Measurements from ENCODE around the gene PDLIM1. TPM values are rescaled to one million over a fixed set of nuclear protein-coding genes. Genes with fewer than 3 reads are reported as not detected.
"Not testable (repeated sequence)": the region's sequence is repeated elsewhere in the genome, so short reads cannot be mapped to it uniquely, and the experiment has no call there.

PDLIM1 gene
- polyA plus RNA-seq, 2 donors, result 79.9 to 117 TPM

DNA sequence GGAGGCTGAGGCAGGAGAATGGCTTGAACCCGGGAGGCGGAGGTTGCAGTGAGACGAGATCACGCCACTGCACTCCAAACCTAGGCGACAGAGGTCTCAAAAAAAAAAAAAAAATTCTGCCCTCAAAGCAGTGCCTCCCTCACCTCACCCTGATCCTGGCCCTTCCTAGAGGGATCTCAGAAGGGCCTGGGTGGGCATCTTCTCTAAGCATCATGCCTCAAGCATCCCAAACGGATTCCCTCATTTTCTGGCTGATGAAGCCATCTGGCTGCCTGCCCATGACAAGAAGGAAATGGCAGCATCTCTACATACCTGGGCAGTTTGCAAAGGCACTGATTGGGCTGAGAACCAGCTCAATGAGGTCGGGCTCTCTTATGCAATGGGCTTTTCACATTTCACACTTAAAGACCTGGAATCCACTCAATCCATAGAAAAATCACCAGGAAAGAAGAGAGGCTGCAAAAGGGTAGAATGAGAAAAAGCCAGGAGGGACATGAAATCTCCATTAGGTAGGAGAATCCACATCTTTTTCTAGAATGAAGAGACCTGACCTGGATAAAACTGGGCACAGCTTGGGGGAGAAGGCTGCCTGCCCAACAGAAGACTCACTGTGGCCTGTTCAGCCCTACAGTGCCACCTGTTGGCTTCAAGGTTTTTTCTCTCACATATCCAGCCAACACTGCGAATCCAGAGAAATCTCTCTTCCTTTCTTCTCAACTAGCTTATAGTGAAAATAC, 48.1 kb downstream of the PDLIM1 start:
- peaks cover 10 to 29% of the 10 kb centered on the region in 2 donors for H3K36me3 ChIP-seq (ENCODE audit: control insufficient read depth in 2 of 2, insufficient read depth in 2 of 2, low read length in 1 of 2)
- H3K9me3 ChIP-seq (ENCODE audit: control insufficient read depth in 2 of 2, insufficient read depth in 1 of 2, low read depth in 1 of 2, low read length in 1 of 2), result no peaks in the 10 kb centered on the region
- H3K27ac ChIP-seq (ENCODE audit: low read depth in 2 of 2, low read length in 1 of 2), result no peak overlapping the region
- H3K27me3 ChIP-seq (ENCODE audit: control insufficient read depth in 1 of 2, insufficient read depth in 2 of 2, low read length in 2 of 2), result no peaks in the 10 kb centered on the region
- H3K4me1 ChIP-seq (ENCODE audit: control insufficient read depth in 2 of 2, insufficient read depth in 2 of 2, low read length in 1 of 2), result peaks cover 0 to 4% of the 10 kb centered on the region in 2 donors
- no peak overlapping the region for H3K4me3 ChIP-seq (ENCODE audit: low read depth in 1 of 2, low read length in 2 of 2)
- 78 to 81% methylated on average over 8 of the region's 8 CpGs for WGBS, 2 donors

DNA sequence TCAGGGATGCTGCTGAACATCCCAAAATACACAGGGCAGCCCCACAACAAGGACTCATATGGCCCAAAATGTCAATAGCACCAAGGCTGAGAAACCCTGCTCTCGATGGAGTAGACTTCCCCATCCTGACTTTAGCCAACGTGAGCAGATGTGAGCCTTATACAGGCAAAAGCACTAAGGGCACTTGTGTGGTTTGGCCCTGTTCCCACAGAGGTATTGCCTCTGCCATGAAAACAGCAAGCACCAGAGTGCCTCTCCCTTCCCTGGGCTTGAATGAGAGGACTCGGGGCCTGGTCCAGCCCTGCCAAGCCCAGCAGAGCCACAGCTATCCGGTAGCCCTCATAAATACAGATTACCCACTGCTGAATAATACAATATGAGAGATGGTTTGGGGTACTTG, 49.3 kb downstream of the PDLIM1 start:
- 67 to 79% methylated on average over 4 of the region's 4 CpGs for WGBS, 2 donors
- Histone ChIP-seq H3K27ac (ENCODE audit: low read depth in 2 of 2, low read length in 1 of 2) (no peak overlapping the region), H3K36me3 (ENCODE audit: control insufficient read depth in 2 of 2, insufficient read depth in 2 of 2, low read length in 1 of 2) (peaks cover 12 to 32% of the 10 kb centered on the region in 2 donors)

DNA sequence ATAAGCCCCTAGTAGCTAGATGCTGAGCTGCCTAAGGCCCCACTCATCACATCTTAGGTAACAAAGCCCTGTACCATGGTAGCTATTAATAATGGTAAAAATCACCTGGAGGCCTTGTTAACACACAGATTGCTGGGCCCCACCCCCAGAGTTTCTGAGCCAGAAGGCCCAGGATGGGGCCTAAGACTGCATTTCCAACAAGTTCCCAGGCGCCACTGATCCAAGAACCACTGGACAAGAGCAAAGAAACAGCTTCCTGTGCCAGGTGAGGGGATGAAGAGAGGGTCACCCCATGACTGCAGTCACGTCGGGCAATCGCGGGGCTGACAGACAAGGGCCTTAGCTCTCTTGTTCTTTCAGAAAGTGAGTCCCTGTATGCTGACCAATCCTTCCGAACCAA, 50.0 kb downstream of the PDLIM1 start:
- no peak overlapping the region for H3K27ac ChIP-seq (ENCODE audit: low read depth in 2 of 2, low read length in 1 of 2)
- H3K4me3 ChIP-seq (ENCODE audit: low read depth in 1 of 2, low read length in 2 of 2), result no peak overlapping the region
- peaks cover 12 to 29% of the 10 kb centered on the region in 2 donors for H3K36me3 ChIP-seq (ENCODE audit: control insufficient read depth in 2 of 2, insufficient read depth in 2 of 2, low read length in 1 of 2)
- no peaks in the 10 kb centered on the region for H3K9me3 ChIP-seq (ENCODE audit: control insufficient read depth in 2 of 2, insufficient read depth in 1 of 2, low read depth in 1 of 2, low read length in 1 of 2)
- H3K27me3 ChIP-seq (ENCODE audit: control insufficient read depth in 1 of 2, insufficient read depth in 2 of 2, low read length in 2 of 2), result no peaks in the 10 kb centered on the region
- no peaks in the 10 kb centered on the region for H3K4me1 ChIP-seq (ENCODE audit: control insufficient read depth in 2 of 2, insufficient read depth in 2 of 2, low read length in 1 of 2)
- whole genome bisulfite sequencing, 2 donors, result 92 to 96% methylated on average over 6 of the region's 6 CpGs

More for the DNA sequence above, 49.3 kb downstream of the PDLIM1 start:
- Histone ChIP-seq H3K4me3 (ENCODE audit: low read depth in 1 of 2, low read length in 2 of 2) (no peak overlapping the region), H3K4me1 (ENCODE audit: control insufficient read depth in 2 of 2, insufficient read depth in 2 of 2, low read length in 1 of 2) (no peaks in the 10 kb centered on the region), H3K9me3 (ENCODE audit: control insufficient read depth in 2 of 2, insufficient read depth in 1 of 2, low read depth in 1 of 2, low read length in 1 of 2) (no peaks in the 10 kb centered on the region), H3K27me3 (ENCODE audit: control insufficient read depth in 1 of 2, insufficient read depth in 2 of 2, low read length in 2 of 2) (no peaks in the 10 kb centered on the region)

DNA sequence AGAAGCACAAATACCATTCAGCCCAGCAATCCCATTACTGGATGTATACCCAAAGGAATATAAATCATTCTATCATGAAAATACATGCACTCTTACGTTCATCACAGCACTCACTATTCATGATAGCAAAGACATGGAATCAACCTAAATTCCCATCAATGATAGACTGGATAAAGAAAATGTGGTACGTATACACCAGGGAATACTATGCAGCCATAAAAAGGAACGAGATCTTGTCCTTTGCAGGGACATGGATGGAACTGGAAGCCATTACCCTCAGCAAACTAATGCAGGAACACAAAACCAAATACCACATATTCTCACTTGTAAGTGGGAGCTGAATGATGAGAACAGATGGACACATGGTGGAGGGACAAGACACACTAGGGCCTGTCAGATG, 50.7 kb downstream of the PDLIM1 start:
- not testable (repeated sequence) for H3K27me3 ChIP-seq (ENCODE audit: control insufficient read depth in 1 of 2, insufficient read depth in 2 of 2, low read length in 2 of 2); H3K9me3 ChIP-seq (ENCODE audit: control insufficient read depth in 2 of 2, insufficient read depth in 1 of 2, low read depth in 1 of 2, low read length in 1 of 2); H3K4me3 ChIP-seq (ENCODE audit: low read depth in 1 of 2, low read length in 2 of 2); H3K4me1 ChIP-seq (ENCODE audit: control insufficient read depth in 2 of 2, insufficient read depth in 2 of 2, low read length in 1 of 2); H3K27ac ChIP-seq (ENCODE audit: low read depth in 2 of 2, low read length in 1 of 2)
- H3K36me3 ChIP-seq (ENCODE audit: control insufficient read depth in 2 of 2, insufficient read depth in 2 of 2, low read length in 1 of 2), result peaks cover 12 to 22% of the 10 kb centered on the region in 2 donors
- WGBS, 2 donors, result 96% methylated on average over 3 of the region's 3 CpGs

DNA sequence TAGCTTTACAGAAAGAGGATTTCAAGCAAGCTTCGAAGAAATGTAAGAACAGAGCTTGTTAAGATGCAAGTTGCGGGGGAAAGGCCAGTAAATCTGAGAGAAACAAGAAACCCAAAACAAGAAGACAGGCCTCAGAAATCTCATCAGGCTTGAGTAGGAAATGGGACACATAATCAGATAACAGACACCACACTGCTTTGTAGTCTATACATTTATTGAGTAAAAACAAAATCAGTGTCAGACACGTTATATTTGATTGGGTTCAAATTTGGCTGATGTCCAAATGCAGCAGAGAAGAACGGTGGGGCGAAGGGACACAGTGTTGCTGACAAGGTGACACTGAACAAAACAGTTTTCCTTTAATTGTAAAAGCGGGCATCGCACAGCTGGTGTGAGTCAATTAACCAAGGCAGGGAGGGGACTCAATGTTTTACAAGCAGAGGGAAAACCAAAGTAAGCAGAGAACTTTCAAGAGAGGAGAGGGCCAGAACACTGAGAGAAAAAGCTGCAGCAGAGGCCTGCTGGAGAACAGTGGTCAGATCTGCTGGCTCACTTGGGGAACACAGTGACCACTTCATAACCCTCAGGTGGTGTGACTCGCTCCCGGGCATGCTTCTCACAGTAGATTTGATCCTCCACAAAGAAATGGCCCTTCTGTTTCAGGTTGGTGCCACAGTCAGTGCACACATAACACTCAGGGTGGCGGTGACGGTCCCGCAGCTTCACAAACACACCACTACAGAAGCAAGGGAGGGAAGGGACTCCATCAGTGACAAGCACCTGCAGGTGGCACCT, 53.2 kb downstream of the PDLIM1 start:
- H3K4me1 ChIP-seq (ENCODE audit: control insufficient read depth in 2 of 2, insufficient read depth in 2 of 2, low read length in 1 of 2), result no peaks in the 10 kb centered on the region
- no peaks in the 10 kb centered on the region for H3K9me3 ChIP-seq (ENCODE audit: control insufficient read depth in 2 of 2, insufficient read depth in 1 of 2, low read depth in 1 of 2, low read length in 1 of 2)
- WGBS, 2 donors, result 84 to 85% methylated on average over 12 of the region's 12 CpGs
- H3K4me3 ChIP-seq (ENCODE audit: low read depth in 1 of 2, low read length in 2 of 2), result no peak overlapping the region
- peaks cover 12 to 28% of the 10 kb centered on the region in 2 donors for H3K36me3 ChIP-seq (ENCODE audit: control insufficient read depth in 2 of 2, insufficient read depth in 2 of 2, low read length in 1 of 2)
- no peak overlapping the region for H3K27ac ChIP-seq (ENCODE audit: low read depth in 2 of 2, low read length in 1 of 2)
- no peaks in the 10 kb centered on the region for H3K27me3 ChIP-seq (ENCODE audit: control insufficient read depth in 1 of 2, insufficient read depth in 2 of 2, low read length in 2 of 2)

DNA sequence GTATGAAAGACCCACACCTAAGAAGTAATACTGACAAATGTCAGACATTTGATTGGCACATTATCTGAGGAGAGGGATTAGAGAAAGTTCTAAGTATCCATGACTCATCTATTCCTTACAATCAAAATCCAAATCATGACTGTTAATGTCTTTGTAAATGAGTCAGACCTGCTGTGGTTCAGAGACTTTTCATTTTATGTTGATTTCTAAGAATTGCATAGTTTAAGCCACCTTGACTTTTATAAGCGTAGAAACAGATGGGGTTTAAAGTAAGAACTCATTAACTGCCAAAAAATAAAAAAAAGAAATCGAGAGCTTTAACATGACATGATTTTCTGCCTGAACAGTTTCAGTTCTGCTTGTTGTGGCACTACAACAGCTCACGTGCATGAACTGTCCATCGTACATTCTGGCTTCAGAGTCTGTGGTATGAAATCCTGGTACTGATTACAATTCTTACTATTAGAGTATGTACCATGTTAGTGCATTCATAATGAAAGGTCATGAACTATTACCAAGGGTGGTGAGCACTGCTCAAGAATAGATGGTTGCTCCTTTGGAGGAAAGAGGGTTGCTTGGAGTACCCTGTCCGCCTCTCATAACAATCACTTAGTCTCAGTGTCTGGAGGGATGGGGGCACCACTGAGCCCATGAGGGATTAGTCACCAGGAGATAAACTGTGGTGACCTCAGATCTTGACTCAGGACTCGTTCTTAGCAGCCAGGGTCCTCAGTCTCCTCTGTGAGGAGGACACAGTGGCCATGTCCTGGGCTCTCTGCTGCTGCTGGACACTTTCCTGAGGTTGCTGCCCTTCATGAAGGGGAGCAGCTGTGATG, 54.5 kb downstream of the PDLIM1 start:
- 47 to 56% methylated on average over 6 of the region's 6 CpGs for WGBS, 2 donors
- H3K36me3 ChIP-seq (ENCODE audit: control insufficient read depth in 2 of 2, insufficient read depth in 2 of 2, low read length in 1 of 2), result peaks cover 10 to 21% of the 10 kb centered on the region in 2 donors

DNA sequence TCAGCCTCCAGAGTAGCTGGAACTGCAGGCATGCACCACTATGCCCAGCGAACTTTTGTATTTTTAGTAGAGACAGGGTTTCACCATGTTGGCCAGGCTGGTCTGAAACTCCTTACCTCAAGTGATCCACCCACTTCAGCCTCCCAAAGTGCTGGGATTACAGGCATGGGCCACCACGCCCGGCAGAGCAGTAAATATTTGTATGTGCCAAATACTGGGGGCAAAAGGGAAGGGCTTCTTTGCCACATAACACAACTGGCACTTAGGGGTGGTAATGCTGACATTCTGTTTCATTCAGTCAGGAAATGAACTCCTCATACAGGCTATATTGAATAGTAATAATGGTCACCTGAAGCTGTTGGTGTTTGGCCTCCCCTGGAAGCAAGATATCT, 55.1 kb downstream of the PDLIM1 start:
- Histone ChIP-seq H3K9me3 (ENCODE audit: control insufficient read depth in 2 of 2, insufficient read depth in 1 of 2, low read depth in 1 of 2, low read length in 1 of 2) (no peaks in the 10 kb centered on the region), H3K36me3 (ENCODE audit: control insufficient read depth in 2 of 2, insufficient read depth in 2 of 2, low read length in 1 of 2) (peaks cover 4 to 19% of the 10 kb centered on the region in 2 donors), H3K4me1 (ENCODE audit: control insufficient read depth in 2 of 2, insufficient read depth in 2 of 2, low read length in 1 of 2) (peaks cover 0 to 2% of the 10 kb centered on the region in 2 donors), H3K4me3 (ENCODE audit: low read depth in 1 of 2, low read length in 2 of 2) (no peak overlapping the region), H3K27ac (ENCODE audit: low read depth in 2 of 2, low read length in 1 of 2) (no peak overlapping the region), H3K27me3 (ENCODE audit: control insufficient read depth in 1 of 2, insufficient read depth in 2 of 2, low read length in 2 of 2) (no peaks in the 10 kb centered on the region)
- WGBS, 2 donors, result 55 to 59% methylated on average over 3 of the region's 3 CpGs

More for the DNA sequence above, 54.5 kb downstream of the PDLIM1 start:
- H3K4me3 ChIP-seq (ENCODE audit: low read depth in 1 of 2, low read length in 2 of 2), result no peak overlapping the region
- no peaks in the 10 kb centered on the region for H3K9me3 ChIP-seq (ENCODE audit: control insufficient read depth in 2 of 2, insufficient read depth in 1 of 2, low read depth in 1 of 2, low read length in 1 of 2)
- no peak overlapping the region for H3K27ac ChIP-seq (ENCODE audit: low read depth in 2 of 2, low read length in 1 of 2)
- no peaks in the 10 kb centered on the region for H3K4me1 ChIP-seq (ENCODE audit: control insufficient read depth in 2 of 2, insufficient read depth in 2 of 2, low read length in 1 of 2)
- no peaks in the 10 kb centered on the region for H3K27me3 ChIP-seq (ENCODE audit: control insufficient read depth in 1 of 2, insufficient read depth in 2 of 2, low read length in 2 of 2)

DNA sequence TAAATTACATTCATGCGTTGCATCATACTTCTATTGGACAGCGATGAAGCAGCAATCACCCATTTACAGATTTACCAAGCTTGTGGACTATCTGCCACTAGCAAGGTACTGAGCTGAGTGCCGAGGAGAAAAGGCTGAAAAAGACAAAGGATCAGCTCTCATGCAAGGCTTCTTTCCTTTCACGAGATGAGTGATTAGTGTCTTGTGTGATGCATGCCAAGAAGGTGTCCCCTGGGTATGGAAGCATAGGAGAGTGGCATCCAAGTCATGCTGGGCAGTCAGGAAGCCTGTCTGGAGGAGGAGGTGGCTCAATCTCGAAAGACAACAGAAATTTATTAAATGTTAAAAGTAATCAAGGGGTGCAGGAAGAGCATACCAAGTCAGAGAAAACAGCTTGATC, 55.9 kb downstream of the PDLIM1 start:
- Histone ChIP-seq H3K27ac (ENCODE audit: low read depth in 2 of 2, low read length in 1 of 2) (no peak overlapping the region), H3K9me3 (ENCODE audit: control insufficient read depth in 2 of 2, insufficient read depth in 1 of 2, low read depth in 1 of 2, low read length in 1 of 2) (no peaks in the 10 kb centered on the region), H3K27me3 (ENCODE audit: control insufficient read depth in 1 of 2, insufficient read depth in 2 of 2, low read length in 2 of 2) (no peaks in the 10 kb centered on the region), H3K36me3 (ENCODE audit: control insufficient read depth in 2 of 2, insufficient read depth in 2 of 2, low read length in 1 of 2) (peaks cover 2 to 19% of the 10 kb centered on the region in 2 donors), H3K4me3 (ENCODE audit: low read depth in 1 of 2, low read length in 2 of 2) (no peak overlapping the region), H3K4me1 (ENCODE audit: control insufficient read depth in 2 of 2, insufficient read depth in 2 of 2, low read length in 1 of 2) (peaks cover 0 to 2% of the 10 kb centered on the region in 2 donors)
- WGBS, 2 donors, result 82% methylated on average over 5 of the region's 5 CpGs

DNA sequence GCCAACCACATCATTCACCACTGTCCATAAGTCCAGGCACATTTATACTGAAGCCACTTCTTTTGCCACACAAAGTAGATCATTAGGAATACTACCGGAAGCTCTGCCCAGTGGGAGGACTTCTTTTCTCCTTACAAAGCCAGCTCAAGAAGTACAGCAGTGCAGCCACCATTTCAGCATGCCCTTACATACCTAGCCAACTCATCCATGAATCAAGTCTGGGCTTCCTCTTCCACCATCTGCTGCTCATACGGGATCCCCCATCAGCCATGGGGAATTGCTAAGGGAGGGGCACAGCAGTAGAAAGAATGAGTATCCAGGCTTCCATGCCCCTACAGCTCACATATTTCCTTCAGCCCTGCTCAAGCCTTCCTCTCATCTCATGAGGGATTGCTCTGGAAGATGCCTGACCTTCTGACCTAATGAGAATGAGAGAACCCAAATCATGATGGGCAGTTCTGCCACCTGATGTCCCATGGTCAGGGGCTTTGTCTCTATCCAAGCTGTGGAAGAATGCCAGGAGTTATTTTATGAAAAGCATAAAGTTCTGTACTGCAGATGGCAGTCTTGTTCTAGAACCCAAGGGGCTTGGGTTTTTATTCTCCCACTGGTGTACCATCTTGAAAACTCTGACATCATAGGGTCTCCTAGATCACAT, 57.3 kb downstream of the PDLIM1 start:
- H3K9me3 ChIP-seq (ENCODE audit: control insufficient read depth in 2 of 2, insufficient read depth in 1 of 2, low read depth in 1 of 2, low read length in 1 of 2), result no peaks in the 10 kb centered on the region
- H3K36me3 ChIP-seq (ENCODE audit: control insufficient read depth in 2 of 2, insufficient read depth in 2 of 2, low read length in 1 of 2), result peaks cover 2 to 19% of the 10 kb centered on the region in 2 donors
- H3K27me3 ChIP-seq (ENCODE audit: control insufficient read depth in 1 of 2, insufficient read depth in 2 of 2, low read length in 2 of 2), result no peaks in the 10 kb centered on the region
- peaks cover 0 to 2% of the 10 kb centered on the region in 2 donors for H3K4me1 ChIP-seq (ENCODE audit: control insufficient read depth in 2 of 2, insufficient read depth in 2 of 2, low read length in 1 of 2)
- whole genome bisulfite sequencing, 2 donors, result 85 to 86% methylated on average over 2 of the region's 2 CpGs
- H3K27ac ChIP-seq (ENCODE audit: low read depth in 2 of 2, low read length in 1 of 2), result no peak overlapping the region
- no peak overlapping the region for H3K4me3 ChIP-seq (ENCODE audit: low read depth in 1 of 2, low read length in 2 of 2)
